ENCODE results near the gene PLA2G4E. TPM values are rescaled to one million over a fixed set of nuclear protein-coding genes. Genes with fewer than 3 reads are reported as not detected.

Gene PLA2G4E
- total RNA-seq, 4 donors from 2014 or later, result not detected

GRCh38 chr15:42036112-42036905 lies 15.5 kb upstream of the PLA2G4E start:
- H3K9me3 ChIP-seq, result no peaks in the 10 kb centered on the region
- DNase-seq (no peak), ATAC-seq (no peak)
- intact Hi-C loops (cut with DNase I; ENCODE audit: low total_unique reads), result no loop called here
- TF ChIP-seq POLR2A (IDR thresholded peaks at IDR 0.05), result no peak
- no peak for TF ChIP-seq CTCF (IDR thresholded peaks at IDR 0.05 in 4 of 5, conservative IDR thresholded peaks at IDR 0.05 in 1 of 5)
- H3K27ac ChIP-seq, result no peak overlapping the region
- H3K27me3 ChIP-seq, result no peaks in the 10 kb centered on the region
- in situ Hi-C loops (cut with MboI; ENCODE audit: low sequenced_read_pairs in 4 of 4), result no loop called here
- peaks cover 19 to 22% of the 10 kb centered on the region in 2 donors for H3K4me1 ChIP-seq
- no peak overlapping the region for H3K4me3 ChIP-seq
- no peaks in the 10 kb centered on the region for H3K36me3 ChIP-seq

- no peaks in the 10 kb centered on the region for H3K27me3 ChIP-seq
- in situ Hi-C loops (cut with MboI; ENCODE audit: low sequenced_read_pairs in 4 of 4) (no loop called here), intact Hi-C loops (cut with DNase I; ENCODE audit: low total_unique reads) (no loop called here)
- ATAC-seq (no peak), DNase-seq (no peak)
- TF ChIP-seq CTCF (IDR thresholded peaks at IDR 0.05 in 4 of 5, conservative IDR thresholded peaks at IDR 0.05 in 1 of 5), result no peak
- H3K4me3 ChIP-seq, result no peak overlapping the region
- H3K4me1 ChIP-seq, result peaks cover 19 to 23% of the 10 kb centered on the region in 2 donors
- no peak overlapping the region for H3K27ac ChIP-seq
- no peaks in the 10 kb centered on the region for H3K9me3 ChIP-seq
- H3K36me3 ChIP-seq, result no peaks in the 10 kb centered on the region
These were observed 14.6 kb upstream of the PLA2G4E start for GRCh38 chr15:42035435-42035761.

- intact Hi-C loops (cut with DNase I; ENCODE audit: low total_unique reads), result no loop called here
- no peaks in the 10 kb centered on the region for H3K27me3 ChIP-seq
- no peak for ATAC-seq
- no peak overlapping the region for H3K4me3 ChIP-seq
- no peaks in the 10 kb centered on the region for H3K9me3 ChIP-seq
- no peak for DNase-seq
- TF ChIP-seq CTCF (IDR thresholded peaks at IDR 0.05 in 4 of 5, conservative IDR thresholded peaks at IDR 0.05 in 1 of 5) (no peak), POLR2A (IDR thresholded peaks at IDR 0.05) (no peak)
- H3K4me1 ChIP-seq, result peaks cover 19 to 23% of the 10 kb centered on the region in 2 donors
- in situ Hi-C loops (cut with MboI; ENCODE audit: low sequenced_read_pairs in 4 of 4), result no loop called here
- no peaks in the 10 kb centered on the region for H3K36me3 ChIP-seq
- H3K27ac ChIP-seq, result no peak overlapping the region
These were observed 14.0 kb upstream of the PLA2G4E start for GRCh38 chr15:42034628-42035434.

GRCh38 chr15:42033214-42033873 lies 12.5 kb upstream of the PLA2G4E start:
- peak overlapping the region; percentile 56 to 72 (median 64) for H3K27ac ChIP-seq
- H3K9me3 ChIP-seq, result no peaks in the 10 kb centered on the region
- in situ Hi-C loops (cut with MboI; ENCODE audit: low sequenced_read_pairs in 4 of 4), result no loop called here
- intact Hi-C loops (cut with DNase I; ENCODE audit: low total_unique reads), result no loop called here
- ATAC-seq (no peak), DNase-seq (no peak)
- H3K4me1 ChIP-seq, result peaks cover 23 to 26% of the 10 kb centered on the region in 2 donors
- H3K27me3 ChIP-seq, result no peaks in the 10 kb centered on the region
- no peak for TF ChIP-seq CTCF (IDR thresholded peaks at IDR 0.05 in 4 of 5, conservative IDR thresholded peaks at IDR 0.05 in 1 of 5)
- no peak for TF ChIP-seq POLR2A (IDR thresholded peaks at IDR 0.05)
- H3K4me3 ChIP-seq, result no peak overlapping the region
- H3K36me3 ChIP-seq, result no peaks in the 10 kb centered on the region
